Measurements from ENCODE around the gene HOXC6. TPM values are rescaled to one million over a fixed set of nuclear protein-coding genes. Genes with fewer than 3 reads are reported as not detected.

Gene HOXC6
- total RNA-seq, 4 donors from 2014 or later, result 3.6 to 17.3 (median 7.2) TPM

DNA sequence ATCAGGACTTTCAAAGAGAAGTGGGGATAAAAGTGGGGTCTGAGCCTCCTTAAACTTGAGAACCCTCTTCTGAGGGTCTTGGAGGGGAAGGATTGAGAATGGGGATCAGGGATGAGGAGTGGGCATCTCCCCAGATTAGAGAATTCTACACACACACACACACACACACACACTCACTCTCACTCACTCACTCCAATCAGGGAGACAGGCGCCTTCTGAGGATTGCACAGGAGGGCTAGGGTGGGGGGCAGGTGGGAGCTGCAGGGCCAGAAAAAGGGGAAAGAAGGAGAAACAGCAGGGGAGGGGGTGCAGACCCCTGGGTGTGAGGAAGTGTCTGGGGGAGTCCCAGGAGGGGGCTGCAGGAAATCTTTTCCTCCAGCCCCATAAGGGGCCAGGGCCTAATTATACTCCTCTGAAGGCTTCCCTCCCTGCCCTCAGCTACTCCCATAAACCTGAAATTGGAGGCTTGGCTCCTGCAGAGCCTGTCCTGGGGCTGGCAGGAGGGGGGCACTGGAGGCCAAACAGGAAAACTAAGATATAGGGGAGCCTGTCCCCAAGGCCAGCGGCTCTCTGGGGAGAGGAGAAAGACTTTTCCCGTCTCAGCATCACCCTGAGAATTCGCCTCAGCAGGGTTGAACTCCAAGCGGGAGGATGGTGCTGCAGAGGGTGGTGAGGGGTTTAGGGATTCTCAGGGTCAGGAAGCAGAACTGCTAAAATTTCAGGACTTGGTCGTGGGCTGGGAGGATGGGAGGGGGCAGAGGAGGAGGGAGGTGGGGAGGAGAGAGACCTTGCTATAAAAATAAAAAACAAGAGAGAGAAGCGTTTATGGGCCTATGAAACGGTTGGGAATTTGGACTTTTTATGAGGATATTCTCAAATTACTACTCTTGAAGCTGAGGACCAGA, 26.7 kb upstream of the HOXC6 start:
- peak overlapping the region in 3 of 4 donors; percentile 51 to 64 (median 57) for H3K4me3 ChIP-seq
- peaks cover 0 to 58% of the 10 kb centered on the region in 2 donors for H3K27me3 ChIP-seq

DNA sequence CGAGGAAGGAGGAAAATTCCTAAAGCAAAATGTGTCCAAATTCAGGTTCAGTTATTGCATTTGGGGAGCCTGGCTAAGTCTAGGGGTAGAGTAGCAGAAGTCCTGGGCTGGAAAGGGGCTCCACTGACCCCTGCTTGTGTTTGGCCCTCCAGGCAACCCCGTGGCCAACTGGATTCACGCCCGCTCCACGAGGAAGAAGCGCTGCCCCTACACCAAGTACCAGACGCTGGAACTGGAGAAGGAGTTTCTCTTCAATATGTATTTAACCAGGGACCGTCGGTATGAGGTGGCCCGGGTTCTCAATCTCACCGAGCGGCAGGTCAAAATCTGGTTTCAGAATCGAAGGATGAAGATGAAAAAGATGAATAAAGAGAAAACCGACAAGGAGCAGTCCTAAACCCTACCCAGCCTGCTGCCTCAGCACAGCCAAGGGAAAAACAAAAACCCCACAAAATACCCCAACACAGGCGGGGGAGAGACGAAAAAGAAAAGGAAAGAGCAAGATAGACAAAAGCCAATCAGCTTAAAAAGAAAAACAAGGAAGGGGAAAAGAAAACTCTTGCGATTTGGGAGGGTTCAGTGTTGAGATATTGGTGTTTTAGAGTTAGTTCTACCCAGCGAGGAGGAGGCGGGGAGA, 25.8 kb upstream of the HOXC6 start:
- peaks cover 0 to 91% (median 9%) of the 10 kb centered on the region in 4 donors for H3K4me1 ChIP-seq
- peak overlapping the region in 1 of 4 donors; percentile 64 for H3K4me3 ChIP-seq
- no peak for DNase-seq (ENCODE audit: low spot score in 2 of 2)
- WGBS, 2 donors, result 42 to 59% methylated on average over 19 of the region's 19 CpGs
- H3K9me3 ChIP-seq, result no peaks in the 10 kb centered on the region
- H3K27me3 ChIP-seq, result peaks cover 0 to 54% of the 10 kb centered on the region in 2 donors
- peak overlapping the region; percentile 31 to 99 (median 92) for H3K27ac ChIP-seq
- H3K36me3 ChIP-seq, result peaks cover 0 to 4% (median 0%) of the 10 kb centered on the region in 3 donors
- TF ChIP-seq EP300 (IDR thresholded peaks at IDR 0.05), result no peak
- TF ChIP-seq CTCF (IDR thresholded peaks at IDR 0.05), result no peak
- no peak for TF ChIP-seq POLR2A (IDR thresholded peaks at IDR 0.05)

More for the DNA sequence above, 26.7 kb upstream of the HOXC6 start:
- DNase-seq (ENCODE audit: low spot score in 2 of 2), result no peak
- TF ChIP-seq POLR2A (IDR thresholded peaks at IDR 0.05), result no peak
- no peak for TF ChIP-seq EP300 (IDR thresholded peaks at IDR 0.05)
- TF ChIP-seq CTCF (IDR thresholded peaks at IDR 0.05), result no peak
- peak overlapping the region; percentile 86 to 99 (median 94) for H3K27ac ChIP-seq
- H3K4me1 ChIP-seq, result peaks cover 0 to 91% (median 11%) of the 10 kb centered on the region in 4 donors
- H3K9me3 ChIP-seq, result no peaks in the 10 kb centered on the region
- H3K36me3 ChIP-seq, result peaks cover 0 to 4% (median 0%) of the 10 kb centered on the region in 3 donors
- WGBS, 2 donors, result 37 to 42% methylated on average over 8 of the region's 8 CpGs

DNA sequence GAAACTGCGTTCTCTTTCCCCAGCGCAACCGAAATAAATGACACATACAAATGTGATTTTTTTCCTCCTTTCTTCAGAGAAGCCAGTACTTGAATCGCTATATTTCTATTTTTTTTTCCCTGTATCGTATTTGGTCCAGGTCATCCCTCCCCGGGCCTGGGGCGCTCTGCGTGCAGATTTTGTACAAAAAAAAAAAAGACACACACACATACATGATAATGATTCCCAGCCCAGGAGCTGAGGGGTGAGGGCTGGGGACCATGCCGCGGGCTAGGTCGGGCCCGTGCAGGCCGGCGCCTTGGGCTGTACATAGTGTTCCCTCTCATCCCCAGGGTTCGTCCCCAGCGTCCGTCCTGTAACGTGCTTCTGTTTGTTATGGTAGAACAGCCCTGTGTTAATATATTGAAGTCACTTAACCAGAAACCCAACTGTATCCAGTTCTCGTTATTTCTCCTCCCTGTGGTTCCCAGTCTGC, 25.3 kb upstream of the HOXC6 start:
- peaks cover 0 to 53% of the 10 kb centered on the region in 2 donors for H3K27me3 ChIP-seq
- WGBS, 2 donors, result 64 to 71% methylated on average over 19 of the region's 19 CpGs
- peak overlapping the region; percentile 31 to 99 (median 92) for H3K27ac ChIP-seq
- peaks cover 0 to 4% (median 0%) of the 10 kb centered on the region in 3 donors for H3K36me3 ChIP-seq
- no peak overlapping the region for H3K4me3 ChIP-seq
- H3K9me3 ChIP-seq, result no peaks in the 10 kb centered on the region
- DNase-seq (ENCODE audit: low spot score in 2 of 2), result no peak
- H3K4me1 ChIP-seq, result peaks cover 0 to 92% (median 11%) of the 10 kb centered on the region in 4 donors
- TF ChIP-seq POLR2A (IDR thresholded peaks at IDR 0.05), result no peak
- TF ChIP-seq EP300 (IDR thresholded peaks at IDR 0.05), result no peak
- no peak for TF ChIP-seq CTCF (IDR thresholded peaks at IDR 0.05)

- WGBS, 2 donors, result 48 to 56% methylated on average over 3 of the region's 3 CpGs
- H3K4me3 ChIP-seq, result no peak overlapping the region
- no peaks in the 10 kb centered on the region for H3K9me3 ChIP-seq
- TF ChIP-seq POLR2A (IDR thresholded peaks at IDR 0.05) (no peak), CTCF (IDR thresholded peaks at IDR 0.05) (no peak), EP300 (IDR thresholded peaks at IDR 0.05) (no peak)
- H3K27me3 ChIP-seq, result peaks cover 0 to 53% of the 10 kb centered on the region in 2 donors
- H3K36me3 ChIP-seq, result peaks cover 0 to 4% (median 0%) of the 10 kb centered on the region in 3 donors
- no peak for DNase-seq (ENCODE audit: low spot score in 2 of 2)
- peak overlapping the region; percentile 54 to 99 (median 86) for H3K27ac ChIP-seq
- H3K4me1 ChIP-seq, result peaks cover 0 to 92% (median 14%) of the 10 kb centered on the region in 4 donors
Measured at GRCh38 chr12:54003625-54004024, 24.6 kb upstream of the HOXC6 start.

Measured in tibial nerve (tissue), 4 donors.